ENCODE results near the gene HS3ST1. TPM values are rescaled to one million over a fixed set of nuclear protein-coding genes. Genes with fewer than 3 reads are reported as not detected.

The HS3ST1 gene
- total RNA-seq, 1 donor from 2014 or later, result not detected

DNA sequence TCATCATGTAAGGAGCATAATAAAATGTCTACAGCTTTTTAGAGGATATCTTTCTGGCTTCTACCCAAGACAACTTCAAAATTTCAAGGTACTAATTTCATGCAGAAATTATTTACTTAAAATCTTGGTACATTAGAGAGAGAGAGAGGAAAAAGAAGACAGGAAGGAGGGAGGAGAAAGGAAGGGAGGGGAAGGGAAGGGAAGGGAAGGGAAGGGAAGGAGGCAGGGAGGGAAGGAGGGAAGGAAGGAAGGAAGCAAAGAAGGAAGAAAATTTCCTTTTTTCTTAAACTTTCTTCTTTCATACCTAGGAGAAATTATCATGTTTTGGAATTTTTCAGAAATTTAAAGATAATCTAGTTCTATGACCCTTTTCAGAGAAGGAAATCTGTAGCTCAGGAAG lies 61.8 kb downstream of the HS3ST1 start:
- Histone ChIP-seq H3K36me3 (no peaks in the 10 kb centered on the region), H3K4me2 (no peak overlapping the region), H3K27me3 (no peaks in the 10 kb centered on the region), H3K4me3 (no peak overlapping the region), H3K9me3 (ENCODE audit: low read depth) (no peaks in the 10 kb centered on the region), H3F3A (ENCODE audit: low read depth) (no peaks in the 10 kb centered on the region), H3K9ac (no peak overlapping the region), H3K4me1 (peaks cover 8% of the 10 kb centered on the region), H2AFZ (replicated peaks) (no peak overlapping the region), H3K79me2 (ENCODE audit: low read depth) (no peaks in the 10 kb centered on the region), H3K27ac (no peak overlapping the region), H4K20me1 (ENCODE audit: low read depth) (no peaks in the 10 kb centered on the region)
- DNase-seq (ENCODE audit: low spot score), result no peak
- Mint-ChIP-seq H3K27me3 (ENCODE audit: insufficient read depth, low read depth) (peaks cover 4% of the 10 kb centered on the region), H3K4me3 (no peak overlapping the region), H3K27ac (no peak overlapping the region), H3K4me1 (no peaks in the 10 kb centered on the region), H3K36me3 (no peaks in the 10 kb centered on the region), H3K9me3 (peaks cover 6% of the 10 kb centered on the region)
- no peak for TF ChIP-seq EZH2 (IDR thresholded peaks at IDR 0.05)
- TF ChIP-seq EZH2phosphoT487 (IDR thresholded peaks at IDR 0.05), result no peak
- TF ChIP-seq CTCF (IDR thresholded peaks at IDR 0.05), result no peak

- H3K27me3 Mint-ChIP-seq (ENCODE audit: insufficient read depth, low read depth), result peaks cover 2% of the 10 kb centered on the region
- H3K27me3 ChIP-seq, result no peaks in the 10 kb centered on the region
- no peaks in the 10 kb centered on the region for H3K36me3 ChIP-seq
Measured at GRCh38 chr4:11365039-11365438, 63.7 kb downstream of the HS3ST1 start.

DNA sequence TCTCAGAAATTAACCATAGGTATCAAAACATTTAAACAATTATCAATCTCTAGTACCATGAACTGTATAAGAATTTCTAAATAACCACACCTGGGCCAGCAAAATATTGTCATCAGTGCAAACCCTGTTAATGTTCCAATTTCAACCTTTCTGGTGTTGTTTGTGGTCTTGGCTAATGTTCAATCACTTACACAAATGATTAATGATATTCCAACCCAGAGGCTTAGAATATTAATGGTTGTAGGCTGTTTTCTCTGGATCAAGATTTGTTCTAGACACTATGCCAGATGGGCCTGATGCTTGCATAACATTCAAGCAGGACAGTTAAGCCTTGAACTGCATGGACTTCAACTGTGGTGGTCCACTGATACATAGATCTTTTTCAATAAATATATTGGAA lies 69.1 kb downstream of the HS3ST1 start:
- Histone ChIP-seq H3K27ac (no peak overlapping the region), H3K27me3 (no peaks in the 10 kb centered on the region), H3K4me1 (no peaks in the 10 kb centered on the region), H3K4me3 (no peak overlapping the region), H3F3A (ENCODE audit: low read depth) (no peaks in the 10 kb centered on the region), H3K36me3 (no peaks in the 10 kb centered on the region), H3K79me2 (ENCODE audit: low read depth) (no peaks in the 10 kb centered on the region), H2AFZ (replicated peaks) (no peak overlapping the region), H3K9ac (no peak overlapping the region), H3K4me2 (no peak overlapping the region), H3K9me3 (ENCODE audit: low read depth) (no peaks in the 10 kb centered on the region), H4K20me1 (ENCODE audit: low read depth) (no peaks in the 10 kb centered on the region)
- DNase-seq (ENCODE audit: low spot score), result no peak
- Mint-ChIP-seq H3K4me3 (no peak overlapping the region), H3K4me1 (no peaks in the 10 kb centered on the region), H3K27ac (no peak overlapping the region), H3K27me3 (ENCODE audit: insufficient read depth, low read depth) (peaks cover 4% of the 10 kb centered on the region), H3K36me3 (no peaks in the 10 kb centered on the region), H3K9me3 (no peaks in the 10 kb centered on the region)
- TF ChIP-seq CTCF (IDR thresholded peaks at IDR 0.05) (no peak), EZH2phosphoT487 (IDR thresholded peaks at IDR 0.05) (no peak), EZH2 (IDR thresholded peaks at IDR 0.05) (no peak)

More at GRCh38 chr4:11365039-11365438, 63.7 kb downstream of the HS3ST1 start:
- Histone ChIP-seq H3K79me2 (ENCODE audit: low read depth) (no peaks in the 10 kb centered on the region), H3F3A (ENCODE audit: low read depth) (no peaks in the 10 kb centered on the region), H3K9ac (no peak overlapping the region), H2AFZ (replicated peaks) (no peak overlapping the region), H3K9me3 (ENCODE audit: low read depth) (no peaks in the 10 kb centered on the region), H3K4me2 (no peak overlapping the region), H3K4me1 (peaks cover 8% of the 10 kb centered on the region), H3K27ac (no peak overlapping the region), H3K4me3 (no peak overlapping the region), H4K20me1 (ENCODE audit: low read depth) (no peaks in the 10 kb centered on the region)
- H3K4me3 Mint-ChIP-seq, result no peak overlapping the region
- no peaks in the 10 kb centered on the region for H3K36me3 Mint-ChIP-seq
- TF ChIP-seq CTCF (IDR thresholded peaks at IDR 0.05) (no peak), EZH2phosphoT487 (IDR thresholded peaks at IDR 0.05) (no peak), EZH2 (IDR thresholded peaks at IDR 0.05) (no peak)
- peaks cover 6% of the 10 kb centered on the region for H3K9me3 Mint-ChIP-seq
- no peaks in the 10 kb centered on the region for H3K4me1 Mint-ChIP-seq
- DNase-seq (ENCODE audit: low spot score), result no peak
- H3K27ac Mint-ChIP-seq, result no peak overlapping the region
